Smooth muscle cell (in vitro differentiated cells): ENCODE data around the gene CRYGS. TPM values are rescaled to one million over a fixed set of nuclear protein-coding genes. Genes with fewer than 3 reads are reported as not detected.
"Not testable (repeated sequence)": the region's sequence is repeated elsewhere in the genome, so short reads cannot be mapped to it uniquely, and the experiment has no call there.

Experiments used
- DNase-seq: peaks from one replicate; lab custom pipeline; 2025; ENCODE audit not compliant: unreplicated experiment; lab: John Stamatoyannopoulos, UW
- H2AFZ ChIP-seq: fragments of 200-600 bp; sonication (generic); 2 replicates; pipeline ENCODE4 v1.6.0; 2016; ENCODE audit warnings: antibody characterized with exemption, low read depth, mild to moderate bottlenecking
- H3F3A ChIP-seq: fragments of 200-600 bp; sonication (generic); 2 replicates; pipeline ENCODE4 v1.6.0; 2017; ENCODE audit warnings: antibody characterized with exemption, low read depth
- H3K27ac ChIP-seq: fragments of 200-600 bp; sonication (generic); 2 replicates; pipeline ENCODE4 v1.5.1; 2016; ENCODE audit warnings: low read depth, mild to moderate bottlenecking
- H3K27me3 ChIP-seq: fragments of 200-600 bp; sonication (generic); 2 replicates; pipeline ENCODE4 v1.6.1; 2016; ENCODE audit warnings: low read depth, mild to moderate bottlenecking
- H3K36me3 ChIP-seq: fragments of 200-600 bp; sonication (generic); 2 replicates; pipeline ENCODE4 v1.5.1; 2016; ENCODE audit warnings: low read depth
- H3K4me1 ChIP-seq: fragments of 200-600 bp; sonication (generic); 2 replicates; pipeline ENCODE4 v1.5.1; 2016; ENCODE audit warnings: low read depth
- H3K4me2 ChIP-seq: fragments of 200-600 bp; sonication (generic); 2 replicates; pipeline ENCODE4 v1.6.0; 2016; ENCODE audit warnings: mild to moderate bottlenecking
- H3K4me3 ChIP-seq: fragments of 200-600 bp; sonication (generic); 2 replicates; pipeline ENCODE4 v1.5.1; 2016; ENCODE audit warnings: mild to moderate bottlenecking
- H3K79me2 ChIP-seq: fragments of 200-600 bp; sonication (generic); 2 replicates; pipeline ENCODE4 v1.6.0; 2016; ENCODE audit warnings: low read depth, mild to moderate bottlenecking
- H3K9ac ChIP-seq: fragments of 200-600 bp; sonication (generic); 2 replicates; pipeline ENCODE4 v1.6.0; 2016; ENCODE audit warnings: low read depth
- H3K9me3 ChIP-seq: fragments of 200-600 bp; sonication (generic); replicated peaks from 2 replicates; pipeline ENCODE4 v1.5.1; 2016; ENCODE audit warnings: low read depth
- H4K20me1 ChIP-seq: fragments of 200-600 bp; sonication (generic); 2 replicates; pipeline ENCODE4 v1.6.0; 2016; ENCODE audit warnings: low read depth
- WGBS: methylation state at CpG from one replicate; pipeline ENCODE4 v1.1.7; 2016; ENCODE audit warnings: low lambda C conversion rate; 5-methylcytosine and 5-hydroxymethylcytosine counted together
- polyA plus RNA-seq: library from polyadenylated mRNA; unstranded; fragments of >200 nt; fragmentation: Nextera tagmentation; extraction: Ambion mirVana; gene quantifications from 2 replicates; pipeline ENCODE4 v1.2.1, GENCODE V29; 2016
- total RNA-seq: library from RNA; depleted of rRNA; stranded (reverse); fragments of >200 nt; gene quantifications from 2 replicates; pipeline ENCODE4 v1.2.3, GENCODE V29; 2014
- TF ChIP-seq, protein P1 (sequence below): fragments of 200-600 bp; sonication (generic); IDR thresholded peaks from 2 replicates; pipeline ENCODE4 v1.5.1; 2017; ENCODE audit warnings: borderline replicate concordance, mild to moderate bottlenecking, antibody characterized with exemption; ENCODE audit not compliant: insufficient read depth, poor library complexity, severe bottlenecking

The CRYGS gene
- total and polyA plus RNA-seq, 2 experiments from 2014 or later = 5.5 to 6.6 TPM

DNA sequence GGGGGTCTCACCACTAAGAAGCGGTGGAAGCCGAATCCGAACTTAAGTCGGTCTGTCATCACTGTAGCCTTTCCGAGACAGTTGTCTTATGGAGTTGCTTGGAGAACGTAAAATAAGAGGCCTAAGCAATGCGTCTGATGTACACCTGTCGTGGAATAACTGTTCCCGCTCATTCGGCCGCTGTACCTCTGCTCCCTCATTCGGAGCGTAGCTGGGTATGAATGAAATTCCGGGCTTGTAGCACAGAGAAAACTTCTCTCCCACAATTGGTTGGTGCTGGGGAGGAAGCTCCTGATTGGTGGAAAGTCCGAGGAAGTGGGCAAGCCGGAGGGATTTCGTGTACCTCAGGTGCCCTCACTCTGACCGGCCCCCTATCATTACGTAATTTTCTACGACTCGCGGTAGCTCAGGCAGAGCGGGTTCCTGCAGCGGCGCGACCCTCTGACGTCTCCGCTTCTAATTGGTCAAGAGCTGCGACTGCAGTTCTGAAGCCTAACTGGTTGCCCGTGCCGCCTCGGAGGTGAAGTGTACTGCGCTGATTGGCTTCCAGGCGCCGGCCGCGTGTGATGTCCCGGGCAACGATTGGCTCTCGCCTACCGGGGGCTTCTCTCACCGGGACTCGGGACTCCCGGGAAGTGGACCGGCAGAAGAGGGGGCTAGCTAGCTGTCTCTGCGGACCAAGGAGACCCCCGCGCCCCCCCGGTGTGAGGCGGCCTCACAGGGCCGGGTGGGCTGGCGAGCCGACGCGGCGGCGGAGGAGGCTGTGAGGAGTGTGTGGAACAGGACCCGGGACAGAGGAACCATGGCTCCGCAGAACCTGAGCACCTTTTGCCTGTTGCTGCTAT lies 26.1 kb upstream of the CRYGS start, which contains the start of gene DNAJB11:
Gene DNAJB11, plus strand, starts transcription at position 625 of the 845 bp plus-strand sequence. Its CDS starts 178 bp downstream, at position 803.
- Histone ChIP-seq H2AFZ (peak within 1 kb of the TSS; percentile 83), H3K27me3 (no peaks in the 10 kb centered on the region), H3K9ac (peak within 1 kb of the TSS; percentile 96), H4K20me1 (no peaks in the 10 kb centered on the region), H3K9me3 (no peaks in the 10 kb centered on the region), H3K36me3 (peaks cover 11% of the 10 kb centered on the region), H3K79me2 (peaks cover 34% of the 10 kb centered on the region), H3K27ac (peak within 1 kb of the TSS; percentile 88), H3K4me2 (peak within 1 kb of the TSS; percentile 96), H3K4me1 (peaks cover 17% of the 10 kb centered on the region), H3F3A (no peaks in the 10 kb centered on the region), H3K4me3 (peak within 1 kb of the TSS; percentile 80)
- peak; percentile 89 for DNase-seq
- WGBS = under 1% methylated on average over 59 of the region's 59 CpGs
- TF ChIP-seq, protein P1, sequence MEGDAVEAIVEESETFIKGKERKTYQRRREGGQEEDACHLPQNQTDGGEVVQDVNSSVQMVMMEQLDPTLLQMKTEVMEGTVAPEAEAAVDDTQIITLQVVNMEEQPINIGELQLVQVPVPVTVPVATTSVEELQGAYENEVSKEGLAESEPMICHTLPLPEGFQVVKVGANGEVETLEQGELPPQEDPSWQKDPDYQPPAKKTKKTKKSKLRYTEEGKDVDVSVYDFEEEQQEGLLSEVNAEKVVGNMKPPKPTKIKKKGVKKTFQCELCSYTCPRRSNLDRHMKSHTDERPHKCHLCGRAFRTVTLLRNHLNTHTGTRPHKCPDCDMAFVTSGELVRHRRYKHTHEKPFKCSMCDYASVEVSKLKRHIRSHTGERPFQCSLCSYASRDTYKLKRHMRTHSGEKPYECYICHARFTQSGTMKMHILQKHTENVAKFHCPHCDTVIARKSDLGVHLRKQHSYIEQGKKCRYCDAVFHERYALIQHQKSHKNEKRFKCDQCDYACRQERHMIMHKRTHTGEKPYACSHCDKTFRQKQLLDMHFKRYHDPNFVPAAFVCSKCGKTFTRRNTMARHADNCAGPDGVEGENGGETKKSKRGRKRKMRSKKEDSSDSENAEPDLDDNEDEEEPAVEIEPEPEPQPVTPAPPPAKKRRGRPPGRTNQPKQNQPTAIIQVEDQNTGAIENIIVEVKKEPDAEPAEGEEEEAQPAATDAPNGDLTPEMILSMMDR = no peak

DNA sequence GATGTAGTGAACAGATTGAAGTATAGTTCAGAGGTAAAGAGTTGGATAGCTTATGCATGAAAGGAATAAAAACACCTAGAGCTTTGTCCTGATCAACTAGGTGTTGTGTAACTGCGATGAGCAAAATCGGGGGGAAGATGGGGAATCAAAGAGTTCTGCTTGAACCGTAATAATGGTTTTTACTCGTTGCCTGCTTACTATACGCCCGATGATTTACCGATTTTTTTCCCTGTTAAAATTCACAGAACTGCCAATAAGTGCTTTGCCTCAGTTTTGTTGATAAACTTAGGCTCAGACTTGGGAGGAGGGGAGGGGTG lies 25.6 kb upstream of the CRYGS start:
- Histone ChIP-seq H3K9ac (peak overlapping the region; percentile 59), H3K9me3 (no peaks in the 10 kb centered on the region), H3K4me3 (peak overlapping the region; percentile 61), H3K4me2 (peak overlapping the region; percentile 92), H3K79me2 (peaks cover 38% of the 10 kb centered on the region), H3K36me3 (peaks cover 11% of the 10 kb centered on the region), H3K4me1 (peaks cover 17% of the 10 kb centered on the region), H3F3A (no peaks in the 10 kb centered on the region), H3K27ac (peak overlapping the region; percentile 57), H2AFZ (peak overlapping the region; percentile 81), H4K20me1 (no peaks in the 10 kb centered on the region), H3K27me3 (no peaks in the 10 kb centered on the region)
- DNase-seq = no peak
- TF ChIP-seq, protein P1 = no peak
- 16% methylated on average over 7 of the region's 7 CpGs for WGBS

DNA sequence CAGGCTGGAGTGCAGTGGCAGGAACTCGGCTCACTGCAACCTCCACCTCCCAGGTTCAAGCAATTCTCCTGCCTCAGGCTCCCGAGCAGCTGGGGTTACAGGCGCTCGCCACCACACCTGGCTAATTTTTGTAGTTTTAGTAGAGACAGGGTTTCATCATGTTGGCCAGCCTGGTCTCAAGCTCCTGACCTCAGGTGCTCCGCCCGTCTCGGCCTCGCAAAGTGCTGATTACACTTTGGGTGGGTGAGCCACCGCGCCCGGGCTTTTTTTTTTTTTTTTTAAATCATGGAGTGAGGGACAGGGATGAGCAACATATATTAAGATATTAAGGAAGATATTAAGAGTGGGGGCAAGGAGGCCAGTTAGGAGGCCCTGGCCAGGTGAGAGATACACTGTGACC lies 25.2 kb upstream of the CRYGS start:
- 90% methylated on average over 11 of the region's 11 CpGs for WGBS
- H3K4me1 ChIP-seq = peaks cover 17% of the 10 kb centered on the region
- H3K4me3 ChIP-seq = peak overlapping the region; percentile 61
- not testable (repeated sequence) for H3K27ac ChIP-seq, H3K36me3 ChIP-seq, DNase-seq, H3F3A ChIP-seq, H3K9me3 ChIP-seq, H3K9ac ChIP-seq, H4K20me1 ChIP-seq, H3K27me3 ChIP-seq
- peak overlapping the region; percentile 92 for H3K4me2 ChIP-seq
- peaks cover 40% of the 10 kb centered on the region for H3K79me2 ChIP-seq
- peak overlapping the region; percentile 81 for H2AFZ ChIP-seq

DNA sequence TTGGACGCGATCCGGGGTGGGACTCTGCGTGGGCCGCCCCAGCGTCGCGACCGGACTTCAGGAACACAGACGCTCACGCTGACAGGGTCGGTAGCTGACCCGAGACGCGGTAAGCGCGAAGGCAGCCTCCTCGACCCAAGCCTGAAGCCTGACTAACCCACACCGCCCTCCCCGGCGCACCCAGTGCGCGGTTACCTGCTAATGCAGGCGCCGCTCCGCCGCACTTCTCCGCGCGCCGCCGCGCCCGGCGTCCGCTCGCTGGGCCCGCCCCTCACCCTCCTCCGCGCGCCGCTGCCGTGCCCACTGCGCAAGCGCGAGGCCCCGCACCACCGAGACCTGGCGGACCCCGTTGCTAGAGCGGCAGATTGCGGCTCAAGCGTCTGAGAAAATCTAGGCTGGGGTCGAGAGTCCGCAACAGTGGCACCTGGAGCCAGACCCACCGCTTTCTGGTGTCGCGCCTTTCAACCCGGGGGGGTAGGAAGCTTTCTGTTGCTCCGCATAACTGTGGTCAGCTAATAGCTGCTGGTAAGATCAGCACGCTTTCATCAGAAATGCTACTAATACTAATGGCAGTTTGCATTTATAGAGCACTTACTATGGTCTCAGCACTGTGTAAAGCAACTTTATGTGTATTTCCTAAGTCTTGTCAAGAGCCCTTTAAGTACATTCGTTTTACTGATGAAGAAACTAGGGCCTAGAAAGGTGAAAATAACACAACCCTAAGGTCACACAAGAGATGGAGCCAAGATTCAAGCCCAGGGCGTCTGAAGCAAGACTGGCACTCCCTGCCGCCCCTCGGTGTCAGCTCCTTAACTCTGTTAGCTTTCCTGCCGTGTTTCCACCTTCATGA lies 23.1 kb upstream of the CRYGS start, which contains the start of gene TBCCD1:
Gene TBCCD1, minus strand, starts transcription at position 268 of the 850 bp plus-strand sequence. CDS start 3,010 bp downstream, outside the sequence.
- 1% methylated on average over 60 of the region's 66 CpGs for WGBS
- H3K36me3 ChIP-seq = no peaks in the 10 kb centered on the region
- H3K27me3 ChIP-seq = no peaks in the 10 kb centered on the region
- TF ChIP-seq, protein P1 = no peak
- H2AFZ ChIP-seq = peak within 1 kb of the TSS; percentile 99
- no peaks in the 10 kb centered on the region for H4K20me1 ChIP-seq
- H3K4me3 ChIP-seq = peak within 1 kb of the TSS; percentile 76
- peak within 1 kb of the TSS; percentile 91 for H3K4me2 ChIP-seq
- peak within 1 kb of the TSS; percentile 78 for H3K9ac ChIP-seq
- H3F3A ChIP-seq = no peaks in the 10 kb centered on the region
- peak within 1 kb of the TSS; percentile 70 for H3K27ac ChIP-seq
- peaks cover 39% of the 10 kb centered on the region for H3K79me2 ChIP-seq
- peaks cover 17% of the 10 kb centered on the region for H3K4me1 ChIP-seq
- H3K9me3 ChIP-seq = no peaks in the 10 kb centered on the region
- peak; percentile 84 for DNase-seq
